Peyer's patch (tissue), 4 donors: ENCODE results near the gene UGT1A7.

Experiments used
- CTCF ChIP-seq, 6 experiments: fragments of 450-650 bp in 4 of 6; fragments of 200-600 bp in 2 of 6; sonication (generic) in 1 of 6; IDR thresholded peaks; one replicate each; pipeline ENCODE4 v1.5.1; 2017 to 2019; ENCODE audit warnings: antibody characterized with exemption in 6 of 6, mild to moderate bottlenecking in 3 of 6, moderate library complexity in 1 of 6
- POLR2A ChIP-seq, 2 donors: fragments of 450-650 bp; IDR thresholded peaks; one replicate each; pipeline ENCODE4 v1.5.1; 2017; ENCODE audit warnings: antibody characterized with exemption in 2 of 2, mild to moderate bottlenecking in 2 of 2, moderate library complexity in 2 of 2

DNA sequence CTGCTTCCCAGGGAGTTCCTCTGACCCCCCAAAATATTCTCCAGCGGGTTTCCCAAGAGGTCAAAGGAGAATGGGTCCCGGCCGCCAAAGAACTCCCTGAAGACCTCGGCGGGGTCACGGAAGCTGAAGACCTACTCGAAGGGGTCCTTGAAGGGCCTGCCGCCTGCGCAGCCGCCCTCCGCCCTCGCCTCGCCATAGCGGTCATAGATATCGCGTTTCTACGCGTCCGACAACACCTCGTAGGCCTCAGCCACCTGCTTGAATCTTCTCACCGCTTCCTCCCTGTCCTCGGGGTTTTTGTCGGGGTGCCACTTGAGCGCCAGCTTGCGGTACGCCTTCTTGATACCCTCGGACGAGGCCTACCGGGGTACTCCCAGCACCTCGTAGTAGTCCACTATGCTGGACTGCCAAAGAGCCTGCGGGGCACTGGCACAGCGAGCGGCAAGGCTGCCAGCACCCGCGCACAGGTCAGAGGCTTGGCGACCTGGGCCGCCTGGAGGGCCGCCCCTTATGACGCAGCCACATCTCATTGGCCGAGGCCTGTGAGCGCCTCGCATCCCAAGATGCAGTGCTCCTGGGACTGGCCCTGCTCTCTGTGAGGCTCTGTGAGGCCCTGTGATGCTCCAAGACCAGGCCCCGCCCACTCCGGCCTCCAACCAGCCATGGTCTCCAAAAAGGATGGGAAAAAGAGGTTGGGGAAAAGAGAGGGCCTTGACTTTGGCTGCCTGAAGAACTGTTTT is 73.3 kb downstream of the UGT1A7 start:
- TF ChIP-seq CTCF (IDR thresholded peaks at IDR 0.05) (no peak), POLR2A (IDR thresholded peaks at IDR 0.05) (no peak)
